Right atrium auricular region (tissue), 2 donors: Measurements from ENCODE around the gene EFEMP1. TPM values are rescaled to one million over a fixed set of nuclear protein-coding genes. Genes with fewer than 3 reads are reported as not detected.

Source experiments
- DNase-seq: peaks from one replicate; pipeline ENCODE4 v3.0.0-alpha.2; 2019; ENCODE audit warnings: low spot score
- H3K27ac ChIP-seq, 2 donors: fragments of 200-600 bp; sonication (generic); 1 replicate in 1 of 2; 2 replicates in 1 of 2; pipeline ENCODE4 v1.5.1; 2016 to 2019
- H3K27me3 ChIP-seq, 2 donors: fragments of 200-600 bp; sonication (generic); one replicate each; pipeline versions ENCODE4 v1.5.1 to v1.6.0; 2017 to 2019
- H3K36me3 ChIP-seq: fragments of 200-600 bp; sonication (generic); one replicate; pipeline ENCODE4 v1.5.1; 2016
- H3K4me1 ChIP-seq, 2 donors: fragments of 200-600 bp; sonication (generic); one replicate each; pipeline versions ENCODE4 v1.5.1 to v1.6.0; 2017 to 2019
- H3K4me3 ChIP-seq, 2 donors: fragments of 200-600 bp; sonication (generic); 1 replicate in 1 of 2; 2 replicates in 1 of 2; pipeline ENCODE4 v1.5.1; 2017 to 2019; ENCODE audit warnings: mild to moderate bottlenecking in 1 of 2, moderate library complexity in 1 of 2
- H3K9me3 ChIP-seq, 2 donors: fragments of 200-600 bp; sonication (generic); one replicate each; pipeline ENCODE4 v1.5.1; 2019
- CTCF ChIP-seq, 2 donors: fragments of 200-600 bp; sonication (generic); IDR thresholded peaks; one replicate each; pipeline ENCODE4 v1.5.1; 2019; ENCODE audit warnings: antibody characterized with exemption in 2 of 2
- total RNA-seq, 2 donors: library from RNA; depleted of rRNA; stranded (reverse); fragments of >200 nt; gene quantifications; one replicate each; pipeline ENCODE4 v1.1.0, GENCODE V29; 2016

EFEMP1 gene
- total RNA-seq, 2 donors from 2014 or later, result 246 to 308 TPM

GRCh38 chr2:55932843-55933242, 9.3 kb upstream of the EFEMP1 start:
- TF ChIP-seq CTCF (IDR thresholded peaks at IDR 0.05), result no peak
- H3K27ac ChIP-seq, result no peak overlapping the region
- H3K4me1 ChIP-seq, result peaks cover 0 to 2% of the 10 kb centered on the region in 2 donors
- no peak overlapping the region for H3K4me3 ChIP-seq
- no peak for DNase-seq
- H3K9me3 ChIP-seq, result no peaks in the 10 kb centered on the region
- H3K36me3 ChIP-seq, result no peaks in the 10 kb centered on the region
- H3K27me3 ChIP-seq, result no peaks in the 10 kb centered on the region

DNA sequence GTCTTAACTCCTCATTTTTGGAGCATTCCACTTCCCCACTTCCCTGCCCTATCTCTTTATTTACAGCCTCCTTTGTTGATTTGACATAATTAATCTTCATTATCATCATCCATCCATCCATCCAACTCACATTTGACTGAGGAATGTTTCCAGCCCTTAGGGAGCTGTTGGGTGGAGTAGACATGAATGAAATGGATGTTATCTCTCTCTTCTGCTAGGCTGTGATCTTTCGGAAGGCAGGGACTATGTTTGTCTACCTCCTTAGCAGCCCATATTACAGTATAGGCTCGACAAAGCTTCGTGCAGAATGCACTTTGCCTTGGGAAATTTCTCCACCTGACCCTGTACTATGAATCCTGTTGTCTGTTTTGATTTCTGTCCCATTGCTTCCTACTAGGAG, 7.7 kb upstream of the EFEMP1 start:
- Histone ChIP-seq H3K27ac (no peak overlapping the region), H3K36me3 (no peaks in the 10 kb centered on the region), H3K4me1 (peaks cover 0 to 2% of the 10 kb centered on the region in 2 donors), H3K4me3 (no peak overlapping the region), H3K27me3 (no peaks in the 10 kb centered on the region), H3K9me3 (no peaks in the 10 kb centered on the region)
- DNase-seq, result no peak
- TF ChIP-seq CTCF (IDR thresholded peaks at IDR 0.05), result no peak

DNA sequence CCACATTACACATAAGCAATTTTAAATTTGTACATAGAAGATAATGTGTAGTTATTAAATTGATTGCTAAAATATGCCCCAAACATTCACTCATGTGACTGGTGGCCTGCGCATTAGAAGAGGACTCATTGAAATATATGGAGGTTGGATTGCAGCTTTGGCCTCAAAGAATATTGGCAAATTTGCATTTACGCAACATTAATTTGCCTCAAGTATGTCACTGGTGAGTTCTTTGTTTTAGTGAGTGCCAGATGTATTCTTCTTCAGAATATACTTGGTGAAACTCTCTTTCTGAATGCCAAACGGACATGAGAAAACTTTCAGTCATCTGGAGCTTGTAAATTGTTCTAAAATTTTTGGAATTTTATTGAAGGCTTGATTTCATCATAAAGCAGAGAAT, 5.9 kb upstream of the EFEMP1 start:
- Histone ChIP-seq H3K27ac (no peak overlapping the region), H3K27me3 (no peaks in the 10 kb centered on the region)
- TF ChIP-seq CTCF (IDR thresholded peaks at IDR 0.05), result no peak

GRCh38 chr2:55926974-55927373, 3.4 kb upstream of the EFEMP1 start:
- Histone ChIP-seq H3K27ac (no peak overlapping the region), H3K4me3 (no peak overlapping the region), H3K27me3 (no peaks in the 10 kb centered on the region), H3K36me3 (no peaks in the 10 kb centered on the region), H3K4me1 (peaks cover 0 to 5% of the 10 kb centered on the region in 2 donors), H3K9me3 (no peaks in the 10 kb centered on the region)
- no peak for DNase-seq
- TF ChIP-seq CTCF (IDR thresholded peaks at IDR 0.05), result no peak

More for the DNA sequence above, 5.9 kb upstream of the EFEMP1 start:
- Histone ChIP-seq H3K4me3 (no peak overlapping the region), H3K9me3 (no peaks in the 10 kb centered on the region), H3K4me1 (peaks cover 0 to 2% of the 10 kb centered on the region in 2 donors), H3K36me3 (no peaks in the 10 kb centered on the region)
- no peak for DNase-seq

GRCh38 chr2:55926246-55926645, 2.7 kb upstream of the EFEMP1 start:
- H3K9me3 ChIP-seq, result no peaks in the 10 kb centered on the region
- no peak for DNase-seq
- no peak overlapping the region for H3K4me3 ChIP-seq
- no peaks in the 10 kb centered on the region for H3K27me3 ChIP-seq
- TF ChIP-seq CTCF (IDR thresholded peaks at IDR 0.05), result no peak
- peaks cover 0 to 5% of the 10 kb centered on the region in 2 donors for H3K4me1 ChIP-seq
- H3K36me3 ChIP-seq, result no peaks in the 10 kb centered on the region
- H3K27ac ChIP-seq, result no peak overlapping the region

- Histone ChIP-seq H3K4me1 (peaks cover 0 to 5% of the 10 kb centered on the region in 2 donors), H3K4me3 (peak overlapping the region; percentile 68 to 77), H3K36me3 (no peaks in the 10 kb centered on the region), H3K9me3 (no peaks in the 10 kb centered on the region), H3K27me3 (no peaks in the 10 kb centered on the region), H3K27ac (peak overlapping the region; percentile 76 to 78)
- DNase-seq, result no peak
- TF ChIP-seq CTCF (IDR thresholded peaks at IDR 0.05), result no peak
Measured at GRCh38 chr2:55923982-55924321, 370 bp upstream of the EFEMP1 start.
